Stimulated activated CD8-positive, alpha-beta memory T cell treated with anti-CD3 and anti-CD28 coated beads, Interleukin-7, amount 100 ng/mL, for 4 hours (primary cell): Measurements from ENCODE around the gene NHERF1.

ENCODE experiments used
- DNase-seq, 2 donors: peaks; one replicate each; pipeline ENCODE4 v3.0.0-alpha.2; 2020; ENCODE audit warnings: low read depth in 2 of 2

The NHERF1 gene

DNA sequence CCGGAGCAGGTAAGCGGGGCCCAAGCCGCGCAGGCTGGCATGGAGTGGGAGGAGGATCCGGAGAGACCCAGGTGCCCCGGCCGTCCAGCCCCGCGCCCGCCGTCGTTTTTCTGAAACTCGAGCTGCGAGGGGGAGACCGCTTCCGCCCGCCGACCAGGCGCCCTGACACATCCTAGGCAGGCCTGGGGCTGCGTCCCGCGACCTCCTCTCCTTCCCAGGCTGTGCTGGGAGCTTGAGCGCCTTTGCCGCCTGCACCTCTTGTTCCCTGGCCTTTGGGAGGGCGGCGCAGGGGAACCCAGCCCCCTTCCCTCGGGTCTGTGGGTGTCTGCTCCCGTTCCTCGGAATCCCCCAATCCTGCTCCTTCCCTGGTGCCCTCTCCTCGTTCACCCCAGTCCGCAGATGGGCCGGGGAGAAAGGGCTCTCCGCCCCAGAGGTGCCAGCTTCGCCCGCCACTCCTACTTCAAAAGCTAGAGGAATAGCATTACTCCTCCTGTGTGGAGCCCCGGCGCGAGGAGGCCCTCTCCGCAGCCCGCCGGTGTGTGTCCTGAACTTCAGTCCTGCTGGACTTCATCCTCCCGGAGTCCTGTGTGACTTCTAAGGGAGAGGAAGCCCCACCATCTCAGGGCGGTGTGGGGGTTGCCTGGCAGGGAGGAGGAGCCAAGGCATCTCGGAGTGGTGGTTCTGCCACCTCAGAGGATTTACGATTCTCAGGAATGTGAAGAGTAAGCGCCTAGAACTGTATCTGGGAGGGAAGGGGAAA lies 1.0 kb downstream of the NHERF1 start:
- DNase-seq: peak in 1 of 2 donors; percentile 33

DNA sequence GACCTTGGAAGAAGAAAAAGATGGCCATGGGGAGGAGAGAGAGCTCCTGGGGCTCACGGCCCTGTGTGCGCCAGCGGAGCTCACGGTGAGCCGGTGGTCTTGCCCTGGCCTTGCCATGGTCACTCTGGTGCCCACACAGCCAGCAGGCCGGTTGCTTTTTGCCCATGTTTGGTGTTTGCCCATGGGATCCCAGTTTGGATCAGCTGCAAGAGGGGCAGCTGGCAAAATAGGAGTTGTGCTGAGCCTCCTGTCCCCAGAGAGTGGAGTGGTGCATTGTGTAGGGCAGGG lies 1.6 kb downstream of the NHERF1 start:
- DNase-seq: no peak

DNA sequence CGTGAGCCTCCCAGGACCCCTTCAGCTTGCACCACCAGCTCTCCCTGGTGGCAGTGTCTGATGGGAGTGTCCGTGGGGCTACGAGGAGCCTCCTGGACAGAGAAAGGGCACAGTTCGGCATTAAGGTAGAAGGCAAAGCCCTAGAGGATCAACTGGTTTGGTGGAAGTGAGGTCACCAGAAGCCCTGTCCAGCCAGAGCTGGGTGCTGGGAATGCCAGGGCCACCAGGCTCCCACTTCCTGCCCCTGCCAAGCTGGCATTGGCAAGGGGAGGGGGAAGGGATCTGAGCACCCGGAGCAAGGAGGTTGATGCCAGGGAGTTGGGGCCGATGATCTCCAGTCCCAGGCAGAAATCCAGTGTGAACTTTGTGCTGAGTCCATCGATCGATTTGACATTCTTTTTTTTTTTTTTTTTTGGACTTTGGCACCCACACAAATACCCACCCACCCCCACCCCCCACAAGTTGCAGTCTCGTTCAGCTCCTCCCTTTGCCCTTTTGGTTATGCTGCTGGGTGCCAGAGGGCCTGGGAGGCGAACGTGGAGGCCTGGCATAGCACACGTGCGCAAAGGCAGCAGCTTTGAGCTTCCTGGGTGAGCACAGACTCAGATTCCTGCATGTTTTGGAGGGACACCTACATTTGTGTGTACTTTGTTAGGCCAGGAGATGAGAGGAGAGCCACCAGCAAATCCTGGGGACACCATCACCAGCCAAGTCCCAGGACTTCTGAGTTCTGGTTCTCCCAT lies 2.1 kb downstream of the NHERF1 start:
- DNase-seq: no peak

DNA sequence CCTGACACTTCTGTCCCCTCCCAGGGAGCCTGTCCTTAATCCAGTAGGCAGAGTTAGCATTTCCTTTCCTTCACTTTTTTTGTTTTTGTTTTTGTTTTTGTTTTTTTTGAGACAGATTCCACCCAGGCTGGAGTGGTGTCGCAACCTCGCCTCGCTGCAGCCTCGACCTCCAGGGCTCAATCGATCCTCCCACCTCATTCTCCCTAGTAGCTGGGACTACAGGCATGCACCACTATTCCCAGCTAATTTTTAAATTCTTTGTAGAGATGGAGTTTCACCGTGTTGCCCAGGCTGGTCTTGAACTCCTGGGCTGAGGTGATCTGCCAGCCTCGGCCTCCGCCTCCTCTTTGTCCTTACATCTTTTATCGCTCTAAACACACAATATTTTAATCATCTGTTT lies 4.0 kb downstream of the NHERF1 start:
- DNase-seq: no peak

DNA sequence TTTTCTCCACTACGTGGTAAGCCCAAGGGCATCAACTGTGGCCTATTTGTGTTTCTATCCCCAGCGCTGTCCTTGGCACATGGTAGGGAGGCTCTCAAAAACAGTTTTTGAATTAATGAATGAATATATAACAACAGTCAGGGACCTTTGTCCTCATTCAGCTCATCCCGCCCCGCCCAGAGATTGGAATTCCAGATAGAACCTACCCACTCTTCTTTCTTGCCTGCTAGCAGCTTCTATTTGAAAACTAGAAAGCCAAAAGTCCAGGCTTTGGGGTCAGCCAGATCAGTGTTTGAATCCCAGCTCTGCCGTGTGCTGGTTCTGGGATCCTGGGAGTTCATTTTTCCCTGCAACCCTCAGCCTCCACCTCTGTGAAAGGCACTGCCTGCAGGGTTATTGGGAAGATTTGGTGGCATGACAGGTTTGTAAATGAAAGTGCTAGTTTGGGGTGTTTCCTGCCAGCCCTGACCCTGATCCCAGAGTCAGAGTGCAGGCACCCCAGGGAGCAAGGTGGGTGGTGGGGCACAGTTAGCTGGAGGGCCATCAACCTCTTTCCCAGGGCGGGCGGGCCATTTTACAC lies 4.5 kb downstream of the NHERF1 start:
- no peak for DNase-seq

DNA sequence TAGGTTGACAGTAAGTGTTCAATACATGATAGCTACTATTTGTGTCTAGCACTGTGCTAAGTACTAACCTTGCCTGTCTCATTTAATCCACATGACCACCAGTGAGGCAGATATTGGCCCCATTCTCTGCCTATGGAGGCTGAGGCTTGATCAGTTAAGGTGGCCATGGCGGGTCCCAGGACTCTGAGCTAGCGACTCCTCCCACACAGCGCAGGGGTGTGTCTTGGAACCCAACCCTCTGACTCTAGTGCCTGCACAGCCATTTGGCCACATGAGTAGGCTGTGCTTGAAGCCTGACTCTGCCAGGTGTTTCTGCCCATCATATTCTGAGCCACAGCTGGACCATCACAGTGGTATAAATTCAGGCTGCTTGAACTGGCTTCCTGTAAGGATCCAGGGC lies 6.4 kb downstream of the NHERF1 start:
- DNase-seq: no peak

DNA sequence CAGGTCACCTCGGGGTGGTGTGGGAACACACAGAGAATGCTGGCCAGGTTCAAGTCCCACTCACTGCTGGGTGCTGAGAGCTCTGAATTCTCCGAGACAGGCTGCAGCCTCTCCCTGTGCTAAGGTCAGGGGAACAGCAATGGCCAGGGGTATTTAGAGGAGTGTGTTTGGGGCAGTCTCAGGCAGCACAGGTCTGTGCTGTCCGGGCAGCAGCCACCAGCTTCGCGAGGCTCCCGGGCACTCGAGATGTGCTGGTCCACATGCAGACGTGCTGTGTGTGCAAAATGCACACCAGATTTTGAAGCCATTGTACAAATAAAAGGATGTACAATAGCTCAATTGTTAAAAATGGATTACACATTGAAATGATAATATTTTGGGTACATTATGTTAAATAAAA lies 7.1 kb downstream of the NHERF1 start:
- DNase-seq: no peak

DNA sequence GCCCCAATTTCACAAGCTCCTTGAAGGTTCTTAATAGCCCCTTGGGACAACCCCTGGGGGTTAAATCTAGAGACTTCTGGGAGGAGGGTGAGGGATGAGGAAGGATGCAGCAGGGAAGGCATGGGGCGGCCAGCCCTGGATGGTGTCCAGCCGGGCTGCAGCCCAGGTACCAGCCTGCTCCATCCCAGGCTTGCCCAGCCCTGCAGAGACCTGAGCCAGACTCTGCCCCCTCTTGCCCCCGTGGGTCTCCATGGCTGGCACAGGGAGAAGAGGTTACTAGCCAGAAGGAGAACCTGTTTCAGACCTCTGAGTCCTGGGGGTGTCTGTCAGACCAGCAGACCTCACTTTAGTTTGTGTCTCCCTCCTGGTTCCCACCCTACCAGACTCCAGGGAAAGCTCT lies 8.5 kb downstream of the NHERF1 start:
- DNase-seq: no peak

DNA sequence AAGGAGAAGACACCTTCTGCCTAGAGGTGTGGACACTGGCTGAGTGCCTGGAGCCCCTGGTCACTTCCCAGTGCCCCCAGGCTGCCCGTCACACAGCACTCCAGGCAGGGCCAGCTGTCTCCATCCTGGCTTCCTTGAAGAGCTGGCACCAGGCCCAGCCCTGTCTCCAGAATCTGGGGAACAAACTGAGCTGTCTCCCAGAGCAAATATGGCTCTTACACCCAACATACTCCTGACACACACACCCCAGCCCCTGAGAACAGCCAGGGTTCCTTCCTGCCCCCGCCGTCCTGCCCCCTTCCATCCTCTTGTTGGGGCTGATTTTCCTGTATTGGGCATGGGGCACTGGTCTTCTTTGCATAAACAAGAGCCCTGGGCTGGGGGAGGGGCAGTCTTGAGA lies 9.1 kb downstream of the NHERF1 start:
- DNase-seq: no peak

DNA sequence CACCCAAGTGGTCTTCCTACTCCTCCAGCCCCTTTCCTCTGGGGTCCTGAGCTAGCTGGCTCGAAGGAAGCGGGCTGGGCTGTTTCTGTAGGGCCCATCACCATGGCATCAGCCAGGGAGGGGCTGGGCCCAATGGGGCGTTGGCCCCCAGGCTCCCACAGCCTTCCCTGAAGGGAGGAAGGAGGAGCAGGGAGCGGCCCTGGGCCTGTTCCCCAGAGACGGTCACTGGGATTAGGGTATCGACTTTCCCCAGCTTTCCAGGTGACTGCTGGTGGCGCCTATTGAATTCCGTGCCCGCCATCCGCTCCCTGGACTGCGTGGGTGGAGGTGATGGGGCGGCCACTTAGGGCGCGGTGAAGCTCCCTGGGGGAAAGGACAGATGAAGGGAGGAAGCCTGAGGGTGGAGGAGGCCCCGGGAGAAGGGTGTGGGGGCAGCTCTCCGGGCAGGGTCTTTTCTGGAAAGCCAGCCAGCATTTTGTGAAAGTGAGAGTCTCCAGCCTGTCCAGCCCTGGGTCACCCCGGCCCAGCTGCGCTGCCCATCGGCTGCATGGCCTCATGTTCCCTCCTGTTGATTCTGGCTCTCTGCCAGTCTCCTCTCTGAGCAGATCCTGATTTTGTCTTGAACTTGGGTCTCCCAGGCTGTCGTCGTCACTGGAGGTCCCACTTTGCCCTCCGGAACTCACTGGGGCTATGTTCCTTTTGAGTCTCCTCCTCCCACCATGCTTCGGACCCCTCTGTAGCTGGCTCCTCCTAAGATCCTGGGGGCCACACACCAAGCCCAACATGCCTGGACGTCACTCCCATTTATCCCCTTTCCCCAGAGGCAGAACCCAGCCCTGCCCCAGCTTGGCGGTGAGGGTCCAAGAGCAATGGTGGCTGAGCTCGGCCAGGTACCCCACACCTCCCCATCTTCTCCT lies 9.8 kb downstream of the NHERF1 start:
- DNase-seq: no peak

DNA sequence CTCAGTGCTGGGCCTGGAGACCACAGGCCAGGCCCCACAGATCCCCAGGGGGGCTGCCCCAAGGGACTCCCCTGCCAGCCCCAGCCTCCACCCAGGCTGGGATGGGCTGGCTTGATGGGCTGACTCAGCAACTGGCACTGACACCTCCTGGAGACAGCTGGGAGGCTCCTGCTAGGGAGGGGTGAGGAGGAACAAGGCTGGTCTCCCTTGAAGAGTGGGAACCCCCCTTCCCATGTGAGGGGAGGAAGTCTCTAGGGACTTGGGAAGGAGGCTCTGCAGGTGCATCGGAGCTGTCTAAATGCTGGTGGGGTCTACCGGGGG lies 10.4 kb downstream of the NHERF1 start:
- no peak for DNase-seq

DNA sequence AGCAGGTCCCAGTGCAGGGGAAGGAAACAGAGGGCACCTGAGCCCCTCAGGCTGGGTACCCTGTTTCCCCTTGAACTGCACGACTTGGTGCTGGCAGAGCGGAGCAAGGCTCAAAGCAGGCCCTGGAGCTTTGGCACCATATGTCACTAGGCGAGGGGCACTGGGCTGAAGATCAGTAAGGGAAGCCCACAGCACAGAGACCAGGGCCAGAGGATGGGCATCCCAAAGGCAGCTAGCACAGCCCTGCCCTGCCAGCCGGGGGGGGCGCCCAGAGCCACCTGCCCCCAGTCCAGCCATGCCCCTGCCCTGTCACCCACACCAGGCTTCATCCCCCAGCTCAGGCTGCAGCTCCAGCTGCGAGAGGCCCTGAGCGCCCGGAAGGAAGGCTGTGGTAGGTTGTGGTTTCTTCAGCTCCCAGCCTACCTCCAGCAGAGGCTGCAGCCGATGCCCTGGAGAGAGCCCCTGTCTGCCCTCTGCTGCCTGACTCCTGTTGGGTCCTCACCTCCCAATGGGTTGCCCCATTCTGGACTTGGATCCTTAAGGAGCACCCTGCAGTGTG lies 10.9 kb downstream of the NHERF1 start:
- peak in 1 of 2 donors; percentile 42 for DNase-seq

DNA sequence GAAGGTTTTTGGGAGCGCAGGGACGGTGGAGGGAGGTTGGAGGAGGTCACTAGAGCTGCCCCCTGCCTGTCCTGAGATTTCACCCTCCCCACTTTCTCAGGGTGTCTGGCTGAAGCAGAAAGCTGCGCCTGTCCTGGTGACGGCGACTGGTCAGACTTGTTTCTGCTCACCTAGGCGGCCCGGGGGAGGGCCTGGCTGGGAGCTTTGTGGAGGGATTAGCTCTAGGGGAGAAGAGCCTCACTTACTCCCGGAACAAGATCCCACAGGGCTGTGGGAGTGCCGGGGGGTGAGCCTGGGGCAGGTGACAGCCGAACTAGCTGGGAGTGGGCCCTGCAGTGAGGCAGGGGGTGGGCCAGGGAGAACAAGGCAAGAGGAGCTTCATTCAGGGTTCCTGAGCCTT lies 11.5 kb downstream of the NHERF1 start:
- no peak for DNase-seq

DNA sequence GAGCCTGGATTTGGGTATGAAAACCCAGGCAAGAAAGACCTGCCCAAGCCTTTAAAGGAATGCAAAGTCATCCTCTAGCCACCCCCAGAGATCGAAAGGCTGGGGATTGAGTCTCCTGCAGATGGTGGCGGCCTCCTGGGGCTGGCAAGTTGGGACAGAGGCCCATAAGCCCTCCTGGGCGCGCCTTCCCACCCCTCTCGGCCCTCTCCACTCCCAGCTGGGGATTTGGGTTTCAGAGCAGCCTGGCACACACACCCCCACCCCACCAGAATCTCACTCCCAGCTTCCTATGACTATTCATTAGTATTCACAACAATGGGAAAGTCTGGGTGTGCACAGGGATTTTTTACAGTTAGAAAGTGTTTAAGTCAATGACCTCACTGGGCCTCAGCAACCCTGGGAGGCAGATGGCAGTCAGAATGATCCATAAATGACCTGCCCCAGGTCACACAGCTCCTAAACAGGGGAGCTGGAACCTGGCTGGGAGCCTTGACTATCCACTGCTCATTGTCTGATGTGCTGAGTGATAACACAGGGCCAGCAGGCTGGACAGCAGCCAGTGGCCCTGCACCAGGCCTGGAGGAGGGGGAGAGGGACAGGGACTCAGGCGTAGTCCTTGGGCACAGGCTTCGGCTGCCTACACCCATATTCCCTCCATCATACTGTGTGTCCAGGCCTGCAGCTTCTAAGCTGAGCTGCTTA lies 12.1 kb downstream of the NHERF1 start:
- no peak for DNase-seq

DNA sequence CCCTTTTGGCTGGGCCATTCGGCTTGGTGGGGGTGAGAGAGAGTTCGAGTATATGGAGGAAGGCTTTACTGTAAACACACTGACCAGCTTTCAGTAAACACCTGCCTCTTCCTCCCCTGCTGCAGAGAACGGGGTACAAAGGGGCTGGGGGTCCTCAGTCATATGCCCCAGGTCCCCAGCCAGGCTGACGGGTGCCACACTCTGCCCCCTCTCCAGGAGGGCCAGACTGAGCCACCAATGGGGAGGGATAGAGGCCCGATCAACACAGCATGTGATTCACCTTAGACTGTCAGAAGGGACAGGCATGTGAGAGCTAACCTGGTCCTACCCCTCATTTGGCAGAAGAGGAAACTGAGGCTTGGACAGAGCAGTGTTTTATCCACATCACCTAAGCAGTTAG lies 13.0 kb downstream of the NHERF1 start:
- no peak for DNase-seq

DNA sequence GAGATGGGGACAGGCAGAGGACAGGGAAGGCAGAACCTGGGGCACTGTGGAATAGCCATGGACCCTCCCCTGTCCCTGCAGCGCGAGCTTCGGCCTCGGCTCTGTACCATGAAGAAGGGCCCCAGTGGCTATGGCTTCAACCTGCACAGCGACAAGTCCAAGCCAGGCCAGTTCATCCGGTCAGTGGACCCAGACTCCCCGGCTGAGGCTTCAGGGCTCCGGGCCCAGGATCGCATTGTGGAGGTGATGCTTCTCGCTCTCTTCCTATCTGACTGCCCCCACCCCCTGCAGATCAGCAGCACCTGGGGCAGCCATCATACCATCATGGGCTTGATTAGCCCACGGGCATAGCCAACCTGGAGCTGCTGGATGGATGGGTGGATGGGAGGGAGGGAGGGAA lies 13.5 kb downstream of the NHERF1 start:
- no peak for DNase-seq

DNA sequence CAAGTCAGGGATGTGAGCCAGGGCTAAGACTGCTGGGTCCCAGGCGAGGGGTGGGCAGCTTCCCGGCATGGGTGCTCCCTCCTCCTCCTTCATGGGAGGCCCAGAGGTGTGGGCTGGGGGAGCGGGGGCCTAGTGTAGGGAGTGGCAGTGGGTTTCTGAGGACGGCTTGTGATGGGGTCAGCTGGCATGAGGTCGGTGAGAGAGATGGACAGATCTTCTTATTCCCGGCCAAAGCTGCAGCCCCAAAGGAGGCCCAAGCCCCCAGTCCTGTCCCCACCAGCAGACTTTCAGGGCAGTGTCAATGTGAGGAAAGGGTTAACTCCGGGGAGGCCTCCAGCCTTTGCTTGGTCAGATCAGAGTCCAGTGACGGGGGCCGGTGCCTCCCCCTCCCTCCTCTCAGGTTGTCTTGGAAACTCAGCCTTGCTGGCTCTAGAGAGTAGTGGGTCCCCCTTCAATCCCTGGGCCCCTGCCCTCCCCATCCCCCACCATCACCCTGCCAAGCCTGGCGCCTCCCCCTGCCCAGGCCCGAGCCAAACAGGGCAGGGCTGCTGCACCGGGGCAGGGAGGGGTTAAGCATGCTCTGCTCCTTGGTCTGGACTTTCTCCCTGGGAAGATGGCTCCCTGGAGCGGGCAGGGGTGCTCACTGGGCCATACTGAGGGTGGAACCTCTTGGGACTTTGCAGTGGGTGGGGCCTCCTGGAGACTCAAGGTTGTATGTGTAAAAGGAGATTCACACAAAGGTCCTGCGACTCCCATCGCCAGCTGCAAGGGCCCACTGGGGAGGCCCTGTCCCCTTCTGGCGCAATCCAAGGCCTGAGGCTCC lies 15.3 kb downstream of the NHERF1 start:
- no peak for DNase-seq

DNA sequence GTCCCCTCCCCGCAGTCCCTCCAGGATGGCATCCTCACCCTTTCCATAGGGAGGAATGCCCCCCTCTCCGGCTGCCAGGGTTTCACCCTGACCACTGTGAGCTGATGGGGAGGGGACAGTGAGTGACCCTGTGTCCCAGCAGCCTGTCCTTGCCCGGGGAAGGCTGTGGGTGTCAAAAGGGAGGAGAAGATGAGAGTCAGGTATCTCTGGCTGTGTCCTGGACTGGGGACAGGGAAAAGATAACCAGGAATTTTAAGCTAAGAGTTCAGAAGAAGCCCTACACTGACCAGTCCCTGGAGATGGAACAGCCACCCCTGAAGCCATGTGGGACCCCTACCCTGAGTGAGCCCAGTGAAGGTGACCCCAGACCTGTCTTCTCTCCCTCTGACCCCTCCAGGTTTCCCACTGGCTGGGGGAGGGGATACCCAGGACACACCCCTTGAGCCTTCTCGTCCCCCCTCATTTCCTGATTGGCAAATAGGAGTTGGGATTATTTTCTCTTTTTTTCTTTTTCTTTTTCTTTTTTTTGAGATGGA lies 16.4 kb downstream of the NHERF1 start:
- DNase-seq: no peak

DNA sequence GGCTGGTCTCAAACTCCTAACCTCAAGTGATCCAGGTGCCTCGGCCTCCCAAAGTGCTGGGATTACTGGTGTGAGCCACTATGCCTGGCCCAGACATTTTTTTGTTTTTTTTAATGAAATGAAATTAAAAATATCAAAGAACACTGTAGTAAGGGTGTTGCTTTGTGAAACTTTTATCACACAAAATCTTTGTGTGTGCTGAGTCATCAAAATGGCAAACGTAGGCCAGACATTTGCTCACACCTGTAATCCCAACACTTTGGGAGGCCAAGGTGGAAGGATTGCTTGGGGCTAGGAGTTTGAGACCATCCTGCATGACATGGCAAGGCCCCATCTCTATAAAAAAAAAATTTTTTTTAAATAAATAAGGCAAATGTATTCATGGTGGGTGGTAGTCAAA lies 18.0 kb downstream of the NHERF1 start:
- no peak for DNase-seq

DNA sequence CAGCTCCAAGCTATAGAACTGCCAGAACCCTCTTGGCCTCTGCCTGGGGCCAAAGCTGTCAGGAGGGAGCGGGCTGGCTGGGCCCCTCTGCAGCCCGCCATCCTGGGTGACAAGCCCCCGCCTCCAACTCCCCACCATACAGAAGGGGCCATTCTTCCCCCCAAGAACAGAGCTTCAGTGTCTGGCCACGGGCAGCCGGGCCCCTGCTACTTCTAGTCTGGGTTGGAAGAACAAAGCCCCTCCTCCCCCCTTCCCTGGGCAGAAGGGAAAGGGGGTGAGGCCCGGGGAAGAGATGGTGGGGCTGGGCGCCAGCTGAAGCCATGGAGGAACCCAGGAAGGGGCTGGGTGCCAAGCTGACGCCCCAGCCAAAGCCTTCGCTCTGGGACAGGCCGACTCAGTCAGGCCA lies 18.7 kb downstream of the NHERF1 start:
- no peak for DNase-seq
